ENCODE measurements around the gene ARID4B.

The ARID4B gene

DNA sequence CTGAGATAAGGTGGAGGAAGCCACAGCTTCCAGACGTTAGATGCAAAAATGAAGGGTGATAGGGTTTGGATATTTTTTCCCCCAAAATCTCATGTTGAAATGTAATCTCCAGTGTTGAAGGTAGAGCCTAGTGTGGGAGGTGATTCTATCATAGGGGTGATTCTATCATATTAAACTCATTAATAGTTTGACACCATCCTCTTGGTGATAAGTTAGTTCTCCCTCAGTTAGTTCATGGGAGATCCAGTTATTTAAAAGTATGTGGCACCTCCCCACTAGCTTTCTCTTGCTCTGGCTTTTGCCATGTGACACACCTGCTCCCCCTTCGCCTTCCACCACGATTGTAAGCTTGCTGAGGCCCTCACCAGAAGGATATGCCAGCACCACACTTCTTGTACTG is 30.9 kb upstream of the ARID4B start:
- Histone ChIP-seq H3K4me2 (ENCODE audit: low read depth, low read length, poor library complexity, severe bottlenecking) (no peak overlapping the region), H3K27ac (ENCODE audit: low read depth, low read length) (no peak overlapping the region), H4K20me1 (ENCODE audit: low read depth, low read length) (no peaks in the 10 kb centered on the region), H2AFZ (ENCODE audit: low read depth, low read length, severe bottlenecking) (no peak overlapping the region), H3K9me3 (ENCODE audit: insufficient read depth, low read length) (no peaks in the 10 kb centered on the region), H3K79me2 (ENCODE audit: insufficient read depth, low read length) (no peaks in the 10 kb centered on the region), H3K4me3 (ENCODE audit: insufficient read depth, low read length, poor library complexity, severe bottlenecking) (no peak overlapping the region), H3K9me2 (replicated peaks; ENCODE audit: insufficient read depth, low read length) (no peaks in the 10 kb centered on the region), H3K9ac (ENCODE audit: low read length) (no peak overlapping the region), H3K36me3 (ENCODE audit: low read length) (no peaks in the 10 kb centered on the region), H3F3A (ENCODE audit: insufficient read depth) (no peaks in the 10 kb centered on the region), H3K27me3 (ENCODE audit: low read length) (no peaks in the 10 kb centered on the region)
- TF ChIP-seq CTCF (IDR thresholded peaks at IDR 0.05; ENCODE audit: insufficient read depth, low read length, poor library complexity, severe bottlenecking) (no peak), EZH2phosphoT487 (conservative IDR thresholded peaks at IDR 0.05; ENCODE audit: low read length) (no peak)

DNA sequence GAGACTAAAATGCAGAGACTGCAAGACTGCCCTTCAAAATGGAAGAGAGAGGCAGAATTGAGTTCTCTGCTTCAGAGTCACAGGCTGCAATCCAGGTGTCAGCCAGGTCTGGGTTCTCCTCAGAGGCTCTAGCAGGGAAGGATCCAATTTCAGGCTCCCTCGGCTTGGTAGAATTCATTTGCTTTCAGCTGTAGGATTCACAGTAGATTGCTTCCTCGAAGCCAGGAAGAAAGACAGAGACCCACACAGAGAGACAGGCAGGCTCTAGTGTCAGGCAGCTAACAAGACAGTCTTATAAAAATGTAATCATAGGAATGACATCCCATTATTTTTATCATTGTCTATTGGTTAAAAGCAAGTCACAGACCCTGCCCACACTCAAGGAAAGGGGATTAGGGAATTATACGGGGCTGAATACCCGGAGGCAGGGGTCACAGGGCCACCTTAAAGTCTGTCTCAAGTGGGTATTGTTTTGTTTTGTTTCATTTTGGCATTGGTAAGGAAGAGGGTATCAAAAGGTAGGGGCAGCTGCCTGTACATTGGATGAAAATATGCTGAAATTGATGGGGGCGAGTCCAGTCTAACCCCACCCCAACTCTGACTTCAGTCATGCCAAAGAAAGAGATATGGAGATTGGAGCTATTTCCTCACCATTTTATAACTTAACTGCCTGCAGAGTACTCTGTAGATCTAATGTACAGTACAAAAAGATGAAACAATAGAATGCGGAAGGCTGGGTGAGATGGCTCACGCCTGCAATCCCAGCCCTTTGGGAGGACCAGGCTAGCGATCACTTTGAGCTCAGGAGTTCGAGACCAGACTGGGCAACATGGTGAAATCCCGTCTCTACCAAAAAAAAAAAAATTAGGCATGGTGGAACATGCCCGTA is 29.8 kb upstream of the ARID4B start:
- Histone ChIP-seq H4K20me1 (ENCODE audit: low read depth, low read length) (no peaks in the 10 kb centered on the region), H3K4me2 (ENCODE audit: low read depth, low read length, poor library complexity, severe bottlenecking) (no peak overlapping the region), H3K9me3 (ENCODE audit: insufficient read depth, low read length) (no peaks in the 10 kb centered on the region), H3K4me3 (ENCODE audit: insufficient read depth, low read length, poor library complexity, severe bottlenecking) (no peak overlapping the region), H3K9ac (ENCODE audit: low read length) (no peak overlapping the region), H3F3A (ENCODE audit: insufficient read depth) (no peaks in the 10 kb centered on the region), H3K79me2 (ENCODE audit: insufficient read depth, low read length) (no peaks in the 10 kb centered on the region), H3K27me3 (ENCODE audit: low read length) (no peaks in the 10 kb centered on the region), H3K9me2 (replicated peaks; ENCODE audit: insufficient read depth, low read length) (no peaks in the 10 kb centered on the region), H2AFZ (ENCODE audit: low read depth, low read length, severe bottlenecking) (no peak overlapping the region), H3K36me3 (ENCODE audit: low read length) (no peaks in the 10 kb centered on the region), H3K27ac (ENCODE audit: low read depth, low read length) (no peak overlapping the region)
- TF ChIP-seq CTCF (IDR thresholded peaks at IDR 0.05; ENCODE audit: insufficient read depth, low read length, poor library complexity, severe bottlenecking) (no peak), EZH2phosphoT487 (conservative IDR thresholded peaks at IDR 0.05; ENCODE audit: low read length) (no peak)

GRCh38 chr1:235351898-235352297 is 23.9 kb upstream of the ARID4B start:
- Histone ChIP-seq H4K20me1 (ENCODE audit: low read depth, low read length) (no peaks in the 10 kb centered on the region), H3K36me3 (ENCODE audit: low read length) (no peaks in the 10 kb centered on the region), H3K9me3 (ENCODE audit: insufficient read depth, low read length) (no peaks in the 10 kb centered on the region), H3K9ac (ENCODE audit: low read length) (no peak overlapping the region), H3F3A (ENCODE audit: insufficient read depth) (no peaks in the 10 kb centered on the region), H3K79me2 (ENCODE audit: insufficient read depth, low read length) (no peaks in the 10 kb centered on the region), H2AFZ (ENCODE audit: low read depth, low read length, severe bottlenecking) (no peak overlapping the region), H3K4me2 (ENCODE audit: low read depth, low read length, poor library complexity, severe bottlenecking) (no peak overlapping the region), H3K9me2 (replicated peaks; ENCODE audit: insufficient read depth, low read length) (no peaks in the 10 kb centered on the region), H3K4me3 (ENCODE audit: insufficient read depth, low read length, poor library complexity, severe bottlenecking) (no peak overlapping the region), H3K27ac (ENCODE audit: low read depth, low read length) (no peak overlapping the region), H3K27me3 (ENCODE audit: low read length) (no peaks in the 10 kb centered on the region)
- no peak for TF ChIP-seq EZH2phosphoT487 (conservative IDR thresholded peaks at IDR 0.05; ENCODE audit: low read length)
- TF ChIP-seq CTCF (IDR thresholded peaks at IDR 0.05; ENCODE audit: insufficient read depth, low read length, poor library complexity, severe bottlenecking) = no peak
